HFFc6 (cell line): ENCODE results near the gene GALE. TPM values are rescaled to one million over a fixed set of nuclear protein-coding genes. Genes with fewer than 3 reads are reported as not detected.
"Not testable (repeated sequence)": the region's sequence is repeated elsewhere in the genome, so short reads cannot be mapped to it uniquely, and the experiment has no call there.

Source experiments
- DNase-seq: peaks from one replicate; pipeline ENCODE4 v3.0.0-alpha.2; 2018
- H3K27ac Mint-ChIP-seq: 2 replicates; pipeline ENCODE4 v1.8.0; 2020; ENCODE audit warnings: mild to moderate bottlenecking, mixed read lengths
- H3K27me3 Mint-ChIP-seq: 2 replicates; pipeline ENCODE4 v1.8.0; 2021; ENCODE audit warnings: mild to moderate bottlenecking, moderate library complexity, mixed read lengths; ENCODE audit not compliant: insufficient read depth
- H3K36me3 Mint-ChIP-seq: 2 replicates; pipeline ENCODE4 v1.8.0; 2021; ENCODE audit warnings: low read depth, mixed read lengths
- H3K4me1 Mint-ChIP-seq: 2 replicates; pipeline ENCODE4 v1.8.0; 2020; ENCODE audit warnings: low read depth, mixed read lengths
- H3K4me3 Mint-ChIP-seq: 2 replicates; pipeline ENCODE4 v1.8.0; 2020; ENCODE audit warnings: mild to moderate bottlenecking, moderate library complexity, mixed read lengths
- H3K9me3 Mint-ChIP-seq: 2 replicates; pipeline ENCODE4 v1.8.0; 2020; ENCODE audit warnings: mild to moderate bottlenecking, mixed read lengths
- CTCF ChIP-seq: fragments of 200-600 bp; sonication (generic); IDR thresholded peaks from 2 replicates; pipeline ENCODE4 v1.5.0; 2021; ENCODE audit warnings: antibody characterized with exemption, mild to moderate bottlenecking
- total RNA-seq, 6 experiments: library from RNA; stranded (reverse); fragmentation: NEBNext Ultra II Directional; extraction: Animal tissue kit (Norgen Biotek cat#: 25700); gene quantifications; 2 replicates in 1 of 6; 3 replicates in 5 of 6; pipeline ENCODE4 v1.2.3, GENCODE V29; 2021

Gene GALE
- total RNA-seq, 6 experiments from 2014 or later, result 30.9 to 34.6 (median 33.5) TPM

GRCh38 chr1:23787701-23788100 is 12.9 kb downstream of the GALE start:
- H3K4me3 Mint-ChIP-seq, result no peak overlapping the region
- peaks cover 34% of the 10 kb centered on the region for H3K4me1 Mint-ChIP-seq
- H3K36me3 Mint-ChIP-seq, result peaks cover 32% of the 10 kb centered on the region
- H3K27ac Mint-ChIP-seq, result peak overlapping the region; percentile 21; the same call in 1 of the 2 replicates
- peaks cover 7% of the 10 kb centered on the region; the same call in 1 of the 2 replicates for H3K27me3 Mint-ChIP-seq
- no peak for DNase-seq
- H3K9me3 Mint-ChIP-seq, result no peaks in the 10 kb centered on the region
- TF ChIP-seq CTCF, result no peak

- no peak for TF ChIP-seq CTCF
- Mint-ChIP-seq H3K4me1 (peaks cover 31% of the 10 kb centered on the region), H3K27me3 (0 out of 2 replicates have a peak, but pooled peaks cover 2% of the 10 kb centered on the region), H3K27ac (no peak overlapping the region), H3K9me3 (no peaks in the 10 kb centered on the region), H3K4me3 (no peak overlapping the region), H3K36me3 (peaks cover 32% of the 10 kb centered on the region)
- no peak for DNase-seq
These were observed 15.7 kb downstream of the GALE start for GRCh38 chr1:23784846-23785245.

GRCh38 chr1:23783141-23783540 is 17.4 kb downstream of the GALE start:
- not testable (repeated sequence) for H3K27ac Mint-ChIP-seq, H3K27me3 Mint-ChIP-seq, H3K4me3 Mint-ChIP-seq, H3K9me3 Mint-ChIP-seq, DNase-seq
- peaks cover 25% of the 10 kb centered on the region for H3K4me1 Mint-ChIP-seq
- H3K36me3 Mint-ChIP-seq, result peaks cover 30% of the 10 kb centered on the region

- Mint-ChIP-seq H3K4me1 (peaks cover 21% of the 10 kb centered on the region), H3K27me3 (no peaks in the 10 kb centered on the region), H3K9me3 (no peaks in the 10 kb centered on the region), H3K27ac (peak overlapping the region; percentile 87), H3K36me3 (peaks cover 4% of the 10 kb centered on the region; the same call in 1 of the 2 replicates), H3K4me3 (peak overlapping the region; percentile 98)
- DNase-seq, result peak; percentile 62
- TF ChIP-seq CTCF, result no peak
These were observed 20.7 kb downstream of the GALE start for GRCh38 chr1:23779826-23780371.

GRCh38 chr1:23777979-23778814 is 22.4 kb downstream of the GALE start, which contains the start of gene PITHD1:
Gene PITHD1, plus strand, starts transcription at chr1:23778418. Its CDS starts 98 bp downstream, at chr1:23778516.
- no peaks in the 10 kb centered on the region for H3K27me3 Mint-ChIP-seq
- H3K36me3 Mint-ChIP-seq, result no peaks in the 10 kb centered on the region
- peaks cover 21% of the 10 kb centered on the region for H3K4me1 Mint-ChIP-seq
- no peaks in the 10 kb centered on the region for H3K9me3 Mint-ChIP-seq
- peak within 1 kb of the TSS; percentile 98 for H3K27ac Mint-ChIP-seq
- no peak for TF ChIP-seq CTCF
- DNase-seq, result peak; percentile 69
- peak within 1 kb of the TSS; percentile 98 for H3K4me3 Mint-ChIP-seq

- no peak for TF ChIP-seq CTCF
- Mint-ChIP-seq H3K4me1 (peaks cover 32% of the 10 kb centered on the region), H3K36me3 (no peaks in the 10 kb centered on the region), H3K27me3 (peaks cover 2% of the 10 kb centered on the region; the same call in 1 of the 2 replicates), H3K27ac (no peak overlapping the region), H3K9me3 (no peaks in the 10 kb centered on the region), H3K4me3 (no peak overlapping the region)
- no peak for DNase-seq
These were observed 24.3 kb downstream of the GALE start for GRCh38 chr1:23776217-23776616.
